A549 treated with AZD9567 at 1 μM for 4 hours (cell line): Measurements from ENCODE around the gene CSF2. TPM values are rescaled to one million over a fixed set of nuclear protein-coding genes. Genes with fewer than 3 reads are reported as not detected.

Source experiments
- total RNA-seq: library from RNA; stranded (reverse); fragments of 200-300 nt; extraction: Qiagen RNA extraction; gene quantifications from 5 replicates; pipeline ENCODE4 v1.2.3, GENCODE V29; 2022; ENCODE audit not compliant: insufficient read depth

The CSF2 gene
- total RNA-seq = 0.10 to 0.22 TPM (median 0.10 TPM) in 3 of 5 replicates, not detected in the others

DNA sequence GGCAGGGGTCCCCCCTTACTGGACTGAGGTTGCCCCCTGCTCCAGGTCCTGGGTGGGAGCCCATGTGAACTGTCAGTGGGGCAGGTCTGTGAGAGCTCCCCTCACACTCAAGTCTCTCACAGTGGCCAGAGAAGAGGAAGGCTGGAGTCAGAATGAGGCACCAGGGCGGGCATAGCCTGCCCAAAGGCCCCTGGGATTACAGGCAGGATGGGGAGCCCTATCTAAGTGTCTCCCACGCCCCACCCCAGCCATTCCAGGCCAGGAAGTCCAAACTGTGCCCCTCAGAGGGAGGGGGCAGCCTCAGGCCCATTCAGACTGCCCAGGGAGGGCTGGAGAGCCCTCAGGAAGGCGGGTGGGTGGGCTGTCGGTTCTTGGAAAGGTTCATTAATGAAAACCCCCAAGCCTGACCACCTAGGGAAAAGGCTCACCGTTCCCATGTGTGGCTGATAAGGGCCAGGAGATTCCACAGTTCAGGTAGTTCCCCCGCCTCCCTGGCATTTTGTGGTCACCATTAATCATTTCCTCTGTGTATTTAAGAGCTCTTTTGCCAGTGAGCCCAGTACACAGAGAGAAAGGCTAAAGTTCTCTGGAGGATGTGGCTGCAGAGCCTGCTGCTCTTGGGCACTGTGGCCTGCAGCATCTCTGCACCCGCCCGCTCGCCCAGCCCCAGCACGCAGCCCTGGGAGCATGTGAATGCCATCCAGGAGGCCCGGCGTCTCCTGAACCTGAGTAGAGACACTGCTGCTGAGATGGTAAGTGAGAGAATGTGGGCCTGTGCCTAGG, at the start of gene CSF2:
TSS of gene CSF2 (plus strand) at position 559 of the 783 bp plus-strand sequence. CDS start at position 594, 35 bp downstream.

DNA sequence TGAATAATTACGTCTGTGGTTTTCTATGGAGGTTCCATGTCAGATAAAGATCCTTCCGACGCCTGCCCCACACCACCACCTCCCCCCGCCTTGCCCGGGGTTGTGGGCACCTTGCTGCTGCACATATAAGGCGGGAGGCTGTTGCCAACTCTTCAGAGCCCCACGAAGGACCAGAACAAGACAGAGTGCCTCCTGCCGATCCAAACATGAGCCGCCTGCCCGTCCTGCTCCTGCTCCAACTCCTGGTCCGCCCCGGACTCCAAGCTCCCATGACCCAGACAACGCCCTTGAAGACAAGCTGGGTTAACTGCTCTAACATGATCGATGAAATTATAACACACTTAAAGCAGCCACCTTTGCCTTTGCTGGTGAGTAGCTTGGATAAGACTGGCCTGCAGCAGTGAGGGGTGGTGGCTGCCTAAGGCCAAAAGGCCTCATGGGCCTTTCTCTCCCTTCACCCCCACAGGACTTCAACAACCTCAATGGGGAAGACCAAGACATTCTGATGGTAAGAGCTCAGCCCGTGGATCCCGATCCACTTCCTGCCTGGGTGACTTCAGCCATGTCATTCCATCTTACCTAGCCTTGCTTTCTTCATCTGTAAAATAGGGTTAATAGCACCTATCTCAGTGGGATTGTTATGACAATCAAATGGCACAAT, 13.0 kb upstream of the CSF2 start, which contains the start of gene IL3:
TSS of gene IL3 (plus strand) at position 155 of the 661 bp plus-strand sequence. CDS start at position 207, 52 bp downstream.

Other genes with a start within 250 kb of the CSF2 start
- gene MEIKIN, start 128.1 kb upstream of the CSF2 start, total RNA-seq = not detected in 5 replicates
- 0.03 to 0.07 TPM (median 0.05 TPM) in 4 of 5 replicates, not detected in the other for gene ACSL6, start 62.1 kb upstream of the CSF2 start, total RNA-seq
- not detected in 5 replicates for gene IL3, start 13.1 kb upstream of the CSF2 start, total RNA-seq
- gene P4HA2, start 154.1 kb downstream of the CSF2 start, total RNA-seq = 41.6 to 50.8 TPM (median 48.1 TPM) in 5 replicates
- gene PDLIM4, start 183.9 kb downstream of the CSF2 start, total RNA-seq = 0.30 to 0.72 TPM (median 0.37 TPM) in 4 of 5 replicates, not detected in the other
- gene SLC22A4, start 220.6 kb downstream of the CSF2 start, total RNA-seq = 1.5 to 5.7 TPM (median 5.2 TPM) in 5 replicates